Measurements from ENCODE around the gene LRRC46. TPM values are rescaled to one million over a fixed set of nuclear protein-coding genes. Genes with fewer than 3 reads are reported as not detected.

LRRC46 gene
- total RNA-seq, 5 donors from 2014 or later (not counting 1 experiment from before 2014, with no cell fraction given) = 0.20 to 1.0 (median 0.88) TPM

GRCh38 chr17:47850692-47851573 lies 19.5 kb downstream of the LRRC46 start, which contains the start of gene SP6:
SP6 (minus strand) TSS chr17:47851163; CDS start chr17:47848429, 2,734 bp downstream.
- peaks cover 24 to 86% of the 10 kb centered on the region in 2 experiments for H3K27me3 ChIP-seq (replicated peaks in 1 of 2; ENCODE audit: control insufficient read depth in 2 of 2, extremely low read depth in 1 of 2, insufficient read depth in 2 of 2, low read length in 1 of 2)
- peaks cover 23 to 40% (median 36%) of the 10 kb centered on the region in 3 donors for H3K4me1 Mint-ChIP-seq
- H3K27me3 Mint-ChIP-seq = peaks cover 71 to 82% of the 10 kb centered on the region in 2 donors
- H3K4me3 Mint-ChIP-seq = peak within 1 kb of the TSS; percentile 41 to 73 (median 45)
- H3K9me3 Mint-ChIP-seq = no peaks in the 10 kb centered on the region
- 12% methylated on average over 51 of the region's 71 CpGs for WGBS (ENCODE audit: insufficient coverage)
- no peak within 1 kb of the TSS for H3K27ac ChIP-seq (ENCODE audit: low read length)
- POLR2A ChIA-PET = interaction anchor here in 1 of 2 donors (0.6 kb wide), 1 partner anchor 71 kb away, joined by 5 read pairs; no protein-coding TSS in a partner anchor
- H3K36me3 ChIP-seq (ENCODE audit: control insufficient read depth in 2 of 2, extremely low read depth in 1 of 2, insufficient read depth in 1 of 2, low read length in 1 of 2) = no peaks in the 10 kb centered on the region
- H3K9me3 ChIP-seq = no peaks in the 10 kb centered on the region
- CTCF ChIA-PET = interaction anchor here in 1 of 2 donors (0.9 kb wide), 1 partner anchor 9 kb away, joined by 3 read pairs; no protein-coding TSS in a partner anchor
- ATAC-seq (replicated peaks in 1 of 4) (peak; percentile 77 to 95 (median 90)), DNase-seq (peak in 30 of 35 experiments; percentile 16 to 72 (median 39))
- H3K4me3 ChIP-seq (ENCODE audit: control insufficient read depth in 1 of 2, extremely low read depth in 1 of 2, low read length in 1 of 2) = peak within 1 kb of the TSS; percentile 12 to 55
- no peaks in the 10 kb centered on the region for H3K36me3 Mint-ChIP-seq
- peak within 1 kb of the TSS in 1 of 2 donors; percentile 8 for H3K27ac Mint-ChIP-seq
- peaks cover 4 to 43% of the 10 kb centered on the region in 2 experiments for H3K4me1 ChIP-seq (ENCODE audit: control insufficient read depth in 1 of 2, extremely low read depth in 1 of 2, insufficient read depth in 2 of 2, low read length in 2 of 2)

DNA sequence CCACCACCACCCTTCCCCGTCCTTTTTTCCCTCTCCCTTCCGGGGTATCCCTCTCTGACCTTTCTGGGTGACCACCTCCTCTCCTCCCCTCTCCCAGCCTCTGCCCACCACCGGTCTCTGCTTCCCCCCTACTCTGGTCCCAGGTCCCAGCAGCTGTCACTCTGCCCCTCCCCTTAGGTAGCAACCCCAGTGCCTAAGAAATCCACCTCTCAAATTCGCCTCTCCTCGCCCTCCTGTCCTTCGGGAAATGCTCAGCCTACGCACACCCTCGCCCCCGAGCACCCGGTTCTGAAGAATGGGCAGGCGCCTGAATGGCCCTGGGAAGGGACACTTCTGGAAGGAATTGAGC lies 20.3 kb downstream of the LRRC46 start:
- H3K9me3 ChIP-seq = no peaks in the 10 kb centered on the region
- no peak overlapping the region for H3K27ac ChIP-seq (ENCODE audit: low read length)
- Mint-ChIP-seq H3K9me3 (no peaks in the 10 kb centered on the region), H3K27me3 (peaks cover 64 to 82% of the 10 kb centered on the region in 2 donors), H3K4me1 (peaks cover 22 to 39% (median 36%) of the 10 kb centered on the region in 3 donors), H3K27ac (peak overlapping the region in 1 of 2 donors; percentile 8), H3K4me3 (peak overlapping the region in 1 of 3 donors; percentile 73), H3K36me3 (no peaks in the 10 kb centered on the region)
- ChIA-PET POLR2A (no interaction called here), CTCF (interaction anchor here in 1 of 2 donors (1.0 kb wide), 1 partner anchor 11 kb away, joined by 3 read pairs; the partner anchor contains the start of gene SCRN2)
- peak overlapping the region in 1 of 2 donors; percentile 17 for H3K4me3 ChIP-seq (ENCODE audit: control insufficient read depth in 1 of 2, extremely low read depth in 1 of 2, low read length in 1 of 2)
- H3K4me1 ChIP-seq (ENCODE audit: control insufficient read depth in 1 of 2, extremely low read depth in 1 of 2, insufficient read depth in 2 of 2, low read length in 2 of 2) = peaks cover 4 to 41% of the 10 kb centered on the region in 2 experiments
- 14% methylated on average over 6 of the region's 11 CpGs for WGBS (ENCODE audit: insufficient coverage)
- H3K27me3 ChIP-seq (replicated peaks in 1 of 2; ENCODE audit: control insufficient read depth in 2 of 2, extremely low read depth in 1 of 2, insufficient read depth in 2 of 2, low read length in 1 of 2) = peaks cover 16 to 78% of the 10 kb centered on the region in 2 experiments
- H3K36me3 ChIP-seq (ENCODE audit: control insufficient read depth in 2 of 2, extremely low read depth in 1 of 2, insufficient read depth in 1 of 2, low read length in 1 of 2) = no peaks in the 10 kb centered on the region
- ATAC-seq (replicated peaks in 1 of 4) (no peak), DNase-seq (no peak)

DNA sequence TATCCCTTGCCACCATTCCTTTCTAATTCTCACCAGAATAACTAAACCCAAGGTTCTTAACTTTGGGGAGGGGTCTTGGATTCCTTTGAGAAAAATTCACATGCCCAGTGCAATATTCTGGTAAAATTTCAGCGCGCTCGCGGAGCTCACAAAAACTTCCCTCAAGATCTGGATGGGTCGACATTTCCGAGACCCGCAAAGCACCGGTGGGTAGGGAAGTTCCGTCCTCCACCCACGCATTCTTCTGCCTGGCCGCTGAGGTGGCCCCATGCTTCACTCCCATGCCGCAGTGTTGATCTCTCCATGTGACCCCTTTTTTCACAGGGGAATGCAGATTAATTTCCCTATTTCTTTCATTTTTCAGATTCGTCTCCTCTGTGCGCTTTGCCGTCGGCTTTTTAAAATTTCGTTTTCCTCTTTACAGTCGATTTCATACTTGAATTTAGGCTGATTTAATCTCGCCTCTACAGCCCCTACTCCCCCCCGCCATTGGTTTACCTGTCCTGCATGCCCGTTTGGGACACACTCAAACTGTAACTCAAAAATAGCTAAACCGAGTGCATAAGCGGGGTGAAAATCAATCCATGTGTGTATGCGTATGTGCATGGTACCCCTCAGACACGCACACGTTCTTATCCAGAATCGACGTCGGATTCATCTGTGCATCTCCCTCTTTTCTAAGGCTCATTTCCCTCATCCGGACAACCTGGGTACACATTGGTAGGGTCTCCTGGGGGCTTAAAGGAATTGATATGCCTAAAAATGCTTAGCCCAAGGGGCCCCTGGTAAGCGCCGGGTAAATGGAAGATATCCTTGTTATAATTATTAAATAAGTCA lies 20.9 kb downstream of the LRRC46 start:
- ChIA-PET CTCF (interaction anchor here (0.6 to 1.0 kb wide), 3 partner anchors 11 to 141 kb away, joined by 3 to 11 read pairs (median 3); partner anchors contain the start of gene SCRN2 (in 1 of the 2)), POLR2A (no interaction called here)
- Mint-ChIP-seq H3K36me3 (no peaks in the 10 kb centered on the region), H3K4me3 (peak overlapping the region in 2 of 3 donors; percentile 17 to 73), H3K4me1 (peaks cover 16 to 33% (median 31%) of the 10 kb centered on the region in 3 donors), H3K27me3 (peaks cover 59 to 82% of the 10 kb centered on the region in 2 donors), H3K9me3 (no peaks in the 10 kb centered on the region), H3K27ac (peak overlapping the region in 1 of 2 donors; percentile 8)
- DNase-seq (no peak), ATAC-seq (replicated peaks in 1 of 4) (no peak)
- Histone ChIP-seq H3K4me3 (ENCODE audit: control insufficient read depth in 1 of 2, extremely low read depth in 1 of 2, low read length in 1 of 2) (peak overlapping the region in 1 of 2 donors; percentile 17), H3K27ac (ENCODE audit: low read length) (no peak overlapping the region), H3K36me3 (ENCODE audit: control insufficient read depth in 2 of 2, extremely low read depth in 1 of 2, insufficient read depth in 1 of 2, low read length in 1 of 2) (no peaks in the 10 kb centered on the region), H3K9me3 (no peaks in the 10 kb centered on the region), H3K27me3 (replicated peaks in 1 of 2; ENCODE audit: control insufficient read depth in 2 of 2, extremely low read depth in 1 of 2, insufficient read depth in 2 of 2, low read length in 1 of 2) (peaks cover 16 to 78% of the 10 kb centered on the region in 2 experiments), H3K4me1 (ENCODE audit: control insufficient read depth in 1 of 2, extremely low read depth in 1 of 2, insufficient read depth in 2 of 2, low read length in 2 of 2) (peaks cover 4 to 35% of the 10 kb centered on the region in 2 experiments)
- WGBS (ENCODE audit: insufficient coverage) = 27% methylated on average over 18 of the region's 32 CpGs

- Histone ChIP-seq H3K27ac (ENCODE audit: low read length) (no peak overlapping the region), H3K4me1 (ENCODE audit: control insufficient read depth in 1 of 2, extremely low read depth in 1 of 2, insufficient read depth in 2 of 2, low read length in 2 of 2) (peaks cover 4 to 27% of the 10 kb centered on the region in 2 experiments), H3K27me3 (replicated peaks in 1 of 2; ENCODE audit: control insufficient read depth in 2 of 2, extremely low read depth in 1 of 2, insufficient read depth in 2 of 2, low read length in 1 of 2) (peaks cover 14 to 74% of the 10 kb centered on the region in 2 experiments), H3K9me3 (no peaks in the 10 kb centered on the region), H3K36me3 (ENCODE audit: control insufficient read depth in 2 of 2, extremely low read depth in 1 of 2, insufficient read depth in 1 of 2, low read length in 1 of 2) (no peaks in the 10 kb centered on the region), H3K4me3 (ENCODE audit: control insufficient read depth in 1 of 2, extremely low read depth in 1 of 2, low read length in 1 of 2) (no peak overlapping the region)
- DNase-seq (no peak), ATAC-seq (replicated peaks in 1 of 4) (no peak)
- H3K4me3 Mint-ChIP-seq = no peak overlapping the region
- 70% methylated on average over 5 of the region's 5 CpGs for WGBS (ENCODE audit: insufficient coverage)
- ChIA-PET CTCF (no interaction called here), POLR2A (no interaction called here)
- H3K27ac Mint-ChIP-seq = no peak overlapping the region
- peaks cover 60 to 78% of the 10 kb centered on the region in 2 donors for H3K27me3 Mint-ChIP-seq
- no peaks in the 10 kb centered on the region for H3K36me3 Mint-ChIP-seq
- no peaks in the 10 kb centered on the region for H3K9me3 Mint-ChIP-seq
- H3K4me1 Mint-ChIP-seq = peaks cover 14 to 33% (median 30%) of the 10 kb centered on the region in 3 donors
Measured at GRCh38 chr17:47853616-47854015, 22.1 kb downstream of the LRRC46 start.

GRCh38 chr17:47855737-47856136 lies 24.3 kb downstream of the LRRC46 start:
- H3K9me3 ChIP-seq = no peaks in the 10 kb centered on the region
- no peaks in the 10 kb centered on the region for H3K36me3 ChIP-seq (ENCODE audit: control insufficient read depth in 2 of 2, extremely low read depth in 1 of 2, insufficient read depth in 1 of 2, low read length in 1 of 2)
- Mint-ChIP-seq H3K27ac (no peak overlapping the region), H3K4me3 (no peak overlapping the region), H3K36me3 (no peaks in the 10 kb centered on the region), H3K27me3 (peaks cover 51 to 69% of the 10 kb centered on the region in 2 donors), H3K9me3 (no peaks in the 10 kb centered on the region), H3K4me1 (peaks cover 9 to 20% (median 16%) of the 10 kb centered on the region in 3 donors)
- POLR2A ChIA-PET = no interaction called here
- WGBS (ENCODE audit: insufficient coverage) = no CpG with 5 or more reads among the region's 3 CpGs
- no peak for DNase-seq
- CTCF ChIA-PET = interaction anchor here in 1 of 2 donors (1.0 kb wide), 1 partner anchor 15 kb away, joined by 4 read pairs; the partner anchor contains the start of gene SCRN2
- peaks cover 9 to 69% of the 10 kb centered on the region in 2 experiments for H3K27me3 ChIP-seq (replicated peaks in 1 of 2; ENCODE audit: control insufficient read depth in 2 of 2, extremely low read depth in 1 of 2, insufficient read depth in 2 of 2, low read length in 1 of 2)
- no peak overlapping the region for H3K4me3 ChIP-seq (ENCODE audit: control insufficient read depth in 1 of 2, extremely low read depth in 1 of 2, low read length in 1 of 2)
- H3K4me1 ChIP-seq (ENCODE audit: control insufficient read depth in 1 of 2, extremely low read depth in 1 of 2, insufficient read depth in 2 of 2, low read length in 2 of 2) = peaks cover 2 to 17% of the 10 kb centered on the region in 2 experiments
- ATAC-seq (replicated peaks in 1 of 4) = no peak
- no peak overlapping the region for H3K27ac ChIP-seq (ENCODE audit: low read length)

GRCh38 chr17:47856830-47857229 lies 25.4 kb downstream of the LRRC46 start:
- no peak overlapping the region for H3K4me3 Mint-ChIP-seq
- no peaks in the 10 kb centered on the region for H3K36me3 ChIP-seq (ENCODE audit: control insufficient read depth in 2 of 2, extremely low read depth in 1 of 2, insufficient read depth in 1 of 2, low read length in 1 of 2)
- ATAC-seq (replicated peaks in 1 of 4) (no peak), DNase-seq (no peak)
- no peaks in the 10 kb centered on the region for H3K9me3 ChIP-seq
- no peak overlapping the region for H3K27ac Mint-ChIP-seq
- ChIA-PET POLR2A (no interaction called here), CTCF (no interaction called here)
- peaks cover 48 to 67% of the 10 kb centered on the region in 2 donors for H3K27me3 Mint-ChIP-seq
- no peak overlapping the region for H3K27ac ChIP-seq (ENCODE audit: low read length)
- H3K4me3 ChIP-seq (ENCODE audit: control insufficient read depth in 1 of 2, extremely low read depth in 1 of 2, low read length in 1 of 2) = no peak overlapping the region
- H3K4me1 Mint-ChIP-seq = peaks cover 7 to 17% (median 13%) of the 10 kb centered on the region in 3 donors
- no peaks in the 10 kb centered on the region for H3K9me3 Mint-ChIP-seq
- peaks cover 0 to 6% of the 10 kb centered on the region in 2 experiments for H3K4me1 ChIP-seq (ENCODE audit: control insufficient read depth in 1 of 2, extremely low read depth in 1 of 2, insufficient read depth in 2 of 2, low read length in 2 of 2)
- H3K27me3 ChIP-seq (replicated peaks in 1 of 2; ENCODE audit: control insufficient read depth in 2 of 2, extremely low read depth in 1 of 2, insufficient read depth in 2 of 2, low read length in 1 of 2) = peaks cover 8 to 64% of the 10 kb centered on the region in 2 experiments
- no peaks in the 10 kb centered on the region for H3K36me3 Mint-ChIP-seq

Measured in T-cell (primary cell).